Neural progenitor cell (in vitro differentiated cells): ENCODE data around the gene ACSL4. TPM values are rescaled to one million over a fixed set of nuclear protein-coding genes. Genes with fewer than 3 reads are reported as not detected.

ENCODE experiments used
- DNase-seq: peaks from one replicate; pipeline ENCODE4 v3.0.0-alpha.2; 2016; ENCODE audit warnings: low spot score
- H2AFZ ChIP-seq: fragments of 200-600 bp; sonication (generic); replicated peaks from 2 replicates; pipeline ENCODE4 v1.6.1; 2016; ENCODE audit warnings: antibody characterized with exemption
- H3F3A ChIP-seq: fragments of 200-600 bp; sonication (generic); 2 replicates; pipeline ENCODE4 v1.6.1; 2016; ENCODE audit warnings: antibody characterized with exemption, low read depth
- H3K27ac ChIP-seq: fragments of 200-600 bp; sonication (generic); 2 replicates; pipeline ENCODE4 v1.5.1; 2016; ENCODE audit warnings: mild to moderate bottlenecking
- H3K27me3 ChIP-seq: fragments of 200-600 bp; sonication (generic); 2 replicates; pipeline ENCODE4 v1.6.1; 2016; ENCODE audit warnings: mild to moderate bottlenecking, moderate library complexity
- H3K36me3 ChIP-seq: fragments of 200-600 bp; sonication (generic); 2 replicates; pipeline ENCODE4 v1.5.1; 2016
- H3K4me1 ChIP-seq: fragments of 200-600 bp; sonication (generic); 2 replicates; pipeline ENCODE4 v1.6.1; 2016; ENCODE audit warnings: mixed run types
- H3K4me2 ChIP-seq: fragments of 200-600 bp; sonication (generic); 2 replicates; pipeline ENCODE4 v1.6.1; 2016
- H3K4me3 ChIP-seq: fragments of 200-600 bp; sonication (generic); 2 replicates; pipeline ENCODE4 v1.5.1; 2016
- H3K79me2 ChIP-seq: fragments of 200-600 bp; sonication (generic); 2 replicates; pipeline ENCODE4 v1.6.1; 2016; ENCODE audit warnings: low read depth
- H3K9ac ChIP-seq: fragments of 200-600 bp; sonication (generic); 2 replicates; pipeline ENCODE4 v1.6.1; 2016
- H3K9me3 ChIP-seq: fragments of 200-600 bp; sonication (generic); 2 replicates; pipeline ENCODE4 v1.5.1; 2016; ENCODE audit warnings: low read depth
- H4K20me1 ChIP-seq: fragments of 200-600 bp; sonication (generic); 2 replicates; pipeline ENCODE4 v1.6.1; 2016; ENCODE audit warnings: low read depth
- H3K27ac Mint-ChIP-seq: 3 replicates; pipeline ENCODE4 v1.8.0; 2021; ENCODE audit warnings: mixed read lengths
- H3K27me3 Mint-ChIP-seq: 2 replicates; pipeline ENCODE4 v1.8.0; 2022; ENCODE audit warnings: low read depth, mild to moderate bottlenecking, inconsistent platforms, moderate library complexity, mixed read lengths; ENCODE audit not compliant: insufficient read depth
- H3K36me3 Mint-ChIP-seq: 3 replicates; pipeline ENCODE4 v1.8.0; 2021; ENCODE audit warnings: mixed read lengths
- H3K4me1 Mint-ChIP-seq: 3 replicates; pipeline ENCODE4 v1.8.0; 2021; ENCODE audit warnings: mixed read lengths
- H3K4me3 Mint-ChIP-seq: 3 replicates; pipeline ENCODE4 v1.8.0; 2021; ENCODE audit warnings: mild to moderate bottlenecking, moderate library complexity, mixed read lengths
- H3K9me3 Mint-ChIP-seq: 3 replicates; pipeline ENCODE4 v1.8.0; 2020; ENCODE audit warnings: mixed read lengths
- CTCF ChIP-seq: fragments of 200-600 bp; sonication (generic); IDR thresholded peaks from 2 replicates; pipeline ENCODE4 v1.5.1; 2017; ENCODE audit warnings: antibody characterized with exemption, mild to moderate bottlenecking
- EZH2 ChIP-seq: fragments of 200-600 bp; sonication (generic); IDR thresholded peaks from 2 replicates; pipeline ENCODE4 v1.6.1; 2017; ENCODE audit warnings: antibody characterized with exemption, mild to moderate bottlenecking, moderate library complexity
- EZH2phosphoT487 ChIP-seq: fragments of 200-600 bp; sonication (generic); IDR thresholded peaks from 2 replicates; pipeline ENCODE4 v1.6.1; 2017; ENCODE audit warnings: antibody characterized with exemption
- total RNA-seq: library from RNA; depleted of rRNA; stranded (reverse); fragments of >200 nt; gene quantifications from 2 replicates; pipeline ENCODE4 v1.2.3, GENCODE V29; 2015; ENCODE audit warnings: low replicate concordance

Gene ACSL4
- total RNA-seq, 1 donor from 2014 or later = 87.3 TPM

- no peak for DNase-seq
- Mint-ChIP-seq H3K4me1 (peaks cover 24% of the 10 kb centered on the region), H3K36me3 (peaks cover 37% of the 10 kb centered on the region), H3K9me3 (peaks cover 3% of the 10 kb centered on the region), H3K27ac (no peak overlapping the region), H3K27me3 (no peaks in the 10 kb centered on the region), H3K4me3 (no peak overlapping the region)
- Histone ChIP-seq H3K4me1 (no peaks in the 10 kb centered on the region), H3K4me3 (no peak overlapping the region), H3K9ac (no peak overlapping the region), H3K36me3 (no peaks in the 10 kb centered on the region), H3F3A (no peaks in the 10 kb centered on the region), H4K20me1 (no peaks in the 10 kb centered on the region), H3K4me2 (no peak overlapping the region), H3K27ac (no peak overlapping the region), H3K79me2 (peaks cover 35% of the 10 kb centered on the region), H3K9me3 (peaks cover 3% of the 10 kb centered on the region), H2AFZ (no peak overlapping the region), H3K27me3 (no peaks in the 10 kb centered on the region)
- no peak for TF ChIP-seq EZH2phosphoT487
- no peak for TF ChIP-seq CTCF
- TF ChIP-seq EZH2 = no peak
Observed at GRCh38 chrX:109720947-109721346, 12.1 kb downstream of the ACSL4 start.

- no peak overlapping the region for H3K27ac ChIP-seq
- H3K79me2 ChIP-seq = peaks cover 31% of the 10 kb centered on the region
- H2AFZ ChIP-seq = no peak overlapping the region
- H3K4me1 ChIP-seq = no peaks in the 10 kb centered on the region
- Mint-ChIP-seq H3K4me1 (peaks cover 24% of the 10 kb centered on the region), H3K27me3 (no peaks in the 10 kb centered on the region), H3K4me3 (no peak overlapping the region), H3K9me3 (no peaks in the 10 kb centered on the region), H3K27ac (peak overlapping the region; percentile 30), H3K36me3 (peaks cover 33% of the 10 kb centered on the region)
- TF ChIP-seq EZH2phosphoT487 (no peak), EZH2 (no peak), CTCF (no peak)
- H3K36me3 ChIP-seq = no peaks in the 10 kb centered on the region
- no peak overlapping the region for H3K4me2 ChIP-seq
- no peaks in the 10 kb centered on the region for H4K20me1 ChIP-seq
- no peaks in the 10 kb centered on the region for H3K27me3 ChIP-seq
- no peaks in the 10 kb centered on the region for H3F3A ChIP-seq
- H3K4me3 ChIP-seq = no peak overlapping the region
- no peak overlapping the region for H3K9ac ChIP-seq
- peaks cover 3% of the 10 kb centered on the region for H3K9me3 ChIP-seq
- DNase-seq = no peak
Observed at GRCh38 chrX:109719264-109719663, 13.8 kb downstream of the ACSL4 start.

- H3K36me3 Mint-ChIP-seq = peaks cover 27% of the 10 kb centered on the region
Observed at GRCh38 chrX:109716431-109717028, 16.5 kb downstream of the ACSL4 start.

More at GRCh38 chrX:109716431-109717028, 16.5 kb downstream of the ACSL4 start:
- no peaks in the 10 kb centered on the region for H3K9me3 Mint-ChIP-seq
- no peak overlapping the region for H3K27ac Mint-ChIP-seq
- Histone ChIP-seq H3K4me1 (no peaks in the 10 kb centered on the region), H3K36me3 (no peaks in the 10 kb centered on the region), H3K4me3 (no peak overlapping the region), H3K9me3 (no peaks in the 10 kb centered on the region), H3F3A (no peaks in the 10 kb centered on the region), H3K9ac (no peak overlapping the region), H4K20me1 (no peaks in the 10 kb centered on the region), H3K27ac (no peak overlapping the region), H3K4me2 (no peak overlapping the region), H3K27me3 (no peaks in the 10 kb centered on the region), H3K79me2 (peaks cover 19% of the 10 kb centered on the region), H2AFZ (no peak overlapping the region)
- peaks cover 26% of the 10 kb centered on the region for H3K4me1 Mint-ChIP-seq
- TF ChIP-seq CTCF (no peak), EZH2phosphoT487 (no peak), EZH2 (no peak)
- no peak overlapping the region for H3K4me3 Mint-ChIP-seq
- DNase-seq = no peak
- H3K27me3 Mint-ChIP-seq = no peaks in the 10 kb centered on the region
